Stimulated activated naive CD8-positive, alpha-beta T cell treated with anti-CD3 and anti-CD28 coated beads, Interleukin-15, Interleukin-2, amounts not matched to agents 100 U/mL and 50 U/mL, for 24 hours (primary cell): ENCODE results near the gene NARS2.
"Not testable (repeated sequence)": the region's sequence is repeated elsewhere in the genome, so short reads cannot be mapped to it uniquely, and the experiment has no call there.

ENCODE experiments used
- ATAC-seq: fragments of 150-1000 bp; cut with Tn5 transposase; one replicate; pipeline ENCODE4 v1.10.0; 2021
- DNase-seq: peaks from one replicate; pipeline ENCODE4 v3.0.0; 2021

NARS2 gene, protein sequence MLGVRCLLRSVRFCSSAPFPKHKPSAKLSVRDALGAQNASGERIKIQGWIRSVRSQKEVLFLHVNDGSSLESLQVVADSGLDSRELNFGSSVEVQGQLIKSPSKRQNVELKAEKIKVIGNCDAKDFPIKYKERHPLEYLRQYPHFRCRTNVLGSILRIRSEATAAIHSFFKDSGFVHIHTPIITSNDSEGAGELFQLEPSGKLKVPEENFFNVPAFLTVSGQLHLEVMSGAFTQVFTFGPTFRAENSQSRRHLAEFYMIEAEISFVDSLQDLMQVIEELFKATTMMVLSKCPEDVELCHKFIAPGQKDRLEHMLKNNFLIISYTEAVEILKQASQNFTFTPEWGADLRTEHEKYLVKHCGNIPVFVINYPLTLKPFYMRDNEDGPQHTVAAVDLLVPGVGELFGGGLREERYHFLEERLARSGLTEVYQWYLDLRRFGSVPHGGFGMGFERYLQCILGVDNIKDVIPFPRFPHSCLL

DNA sequence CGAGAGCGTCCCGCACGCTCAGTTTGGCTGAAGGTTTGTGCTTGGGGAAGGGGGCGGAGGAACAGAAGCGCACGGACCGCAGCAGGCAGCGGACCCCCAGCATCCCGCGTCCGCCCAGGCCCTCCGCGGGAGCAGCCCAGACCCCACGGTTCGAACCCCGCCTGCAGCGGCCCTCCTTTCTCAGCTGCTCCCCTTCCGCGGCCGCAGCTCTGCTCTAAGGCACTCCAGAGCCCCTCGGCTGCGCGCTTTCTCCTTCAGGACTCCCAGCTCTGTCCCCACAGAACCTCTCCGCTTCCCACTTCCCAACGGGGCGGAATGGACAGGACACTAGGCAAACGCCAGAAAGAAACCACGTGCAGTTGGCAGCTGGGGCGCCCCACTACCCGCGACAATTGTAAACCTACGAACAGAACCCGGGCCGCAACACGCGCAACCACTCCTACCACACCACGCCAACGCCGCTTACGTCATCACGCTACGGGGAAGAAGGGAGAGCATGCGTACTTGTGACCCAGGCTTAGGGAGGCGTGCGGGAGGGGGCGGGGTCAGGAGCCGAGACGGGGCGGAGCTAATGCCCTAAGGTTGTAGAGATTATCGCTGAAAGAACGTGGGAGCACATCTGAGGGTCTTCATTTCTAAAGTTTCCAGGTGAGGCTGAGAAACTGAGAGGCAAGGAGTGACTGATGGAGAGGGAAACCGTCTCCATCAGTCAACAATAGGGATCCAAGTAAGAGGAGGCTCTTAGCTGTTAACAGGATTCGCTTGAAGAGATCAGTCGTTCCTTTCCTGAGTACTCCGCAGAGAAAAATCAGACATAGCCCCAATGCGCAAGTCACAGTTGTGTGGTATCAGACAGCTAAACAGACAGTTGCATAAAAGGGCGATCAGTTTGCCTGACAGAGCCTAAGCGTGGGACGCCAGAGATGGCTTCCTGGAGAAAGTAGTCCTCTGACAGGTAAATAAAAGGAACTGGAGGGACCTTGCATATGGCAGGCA, at the start of gene NARS2:
NARS2 (minus strand) TSS at position 479 of the 996 bp plus-strand sequence; CDS start at position 103, 376 bp downstream.
- DNase-seq (peak; percentile 99), ATAC-seq (peak; percentile 96)

DNA sequence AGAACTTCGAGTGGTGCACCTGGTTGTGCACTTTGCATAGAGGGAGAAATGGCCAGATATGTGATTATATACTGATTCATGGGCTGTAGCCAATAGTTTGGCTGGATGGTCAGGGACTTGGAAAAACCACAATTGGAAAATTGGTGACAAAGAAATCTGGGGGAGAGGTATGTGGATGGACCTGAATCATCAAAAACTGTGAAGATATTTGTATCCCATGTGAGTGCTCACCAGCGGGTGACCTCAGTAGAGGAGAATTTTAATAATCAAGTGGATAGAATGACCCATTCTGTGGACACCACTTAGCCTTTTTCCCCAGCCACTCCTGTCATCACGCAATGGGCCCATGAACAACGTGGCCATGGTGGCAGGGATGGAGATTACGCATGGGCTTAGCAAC, 48.0 kb upstream of the NARS2 start:
- ATAC-seq = no peak
- DNase-seq = no peak

DNA sequence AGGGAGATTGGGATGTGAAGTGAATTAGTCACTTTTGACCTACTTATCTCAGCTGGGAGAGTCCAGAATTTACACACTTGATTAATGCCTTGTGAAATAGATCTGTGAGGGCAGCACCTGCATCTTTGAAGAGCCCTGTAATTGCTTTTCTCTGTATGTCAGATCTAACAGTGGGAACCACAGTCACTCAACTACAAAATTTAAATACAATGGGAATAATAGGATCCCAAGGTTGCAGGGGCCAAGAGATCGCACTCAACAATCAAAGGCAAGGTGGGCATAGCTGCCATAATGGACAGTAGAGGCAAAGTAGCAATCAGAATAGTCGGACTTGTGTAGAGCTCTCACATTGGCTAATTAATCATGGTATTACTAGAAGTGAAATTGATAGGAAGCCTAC, 45.5 kb upstream of the NARS2 start:
- no peak for DNase-seq
- ATAC-seq = no peak

DNA sequence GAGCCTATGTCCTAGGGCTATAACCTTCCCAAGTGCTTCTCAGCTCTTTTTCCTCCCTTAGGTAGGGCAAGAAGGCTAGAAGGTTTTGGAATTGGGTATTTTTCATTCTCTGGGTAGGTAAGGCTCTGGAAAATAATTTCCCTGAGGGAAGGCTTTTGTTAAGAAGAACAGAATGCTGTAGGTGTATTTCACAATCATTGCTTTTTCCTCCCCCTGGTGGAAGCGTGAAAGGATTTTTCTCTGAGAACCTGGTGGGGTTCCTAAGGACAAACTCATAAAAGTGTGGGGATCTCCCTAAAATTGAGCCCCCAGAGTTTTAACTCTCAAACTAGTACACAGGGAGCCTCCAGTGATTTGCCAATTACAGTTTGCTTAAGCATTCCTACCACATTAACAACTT, 41.1 kb upstream of the NARS2 start:
- ATAC-seq (no peak), DNase-seq (no peak)

DNA sequence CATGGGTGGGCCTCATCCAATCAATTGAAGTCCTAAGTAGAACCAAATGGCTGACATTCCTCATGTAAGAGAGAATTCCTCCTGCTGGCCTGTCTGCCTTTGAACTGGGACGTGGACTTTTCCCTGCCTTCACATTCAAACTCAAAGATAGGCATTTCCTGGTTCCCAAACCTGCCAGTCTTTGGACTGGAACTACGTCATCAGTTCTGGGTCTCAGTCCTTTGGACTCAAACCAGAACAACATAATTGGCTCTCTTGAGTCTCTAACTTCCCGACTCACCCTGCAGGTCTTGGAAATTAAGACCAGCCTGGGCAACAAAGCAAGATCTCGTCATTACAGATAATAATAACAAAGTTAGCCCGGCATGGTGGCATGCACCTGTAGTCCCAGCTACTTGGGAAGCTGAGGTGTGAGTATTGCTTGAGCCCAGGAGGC, 38.7 kb upstream of the NARS2 start:
- ATAC-seq (no peak), DNase-seq (no peak)

DNA sequence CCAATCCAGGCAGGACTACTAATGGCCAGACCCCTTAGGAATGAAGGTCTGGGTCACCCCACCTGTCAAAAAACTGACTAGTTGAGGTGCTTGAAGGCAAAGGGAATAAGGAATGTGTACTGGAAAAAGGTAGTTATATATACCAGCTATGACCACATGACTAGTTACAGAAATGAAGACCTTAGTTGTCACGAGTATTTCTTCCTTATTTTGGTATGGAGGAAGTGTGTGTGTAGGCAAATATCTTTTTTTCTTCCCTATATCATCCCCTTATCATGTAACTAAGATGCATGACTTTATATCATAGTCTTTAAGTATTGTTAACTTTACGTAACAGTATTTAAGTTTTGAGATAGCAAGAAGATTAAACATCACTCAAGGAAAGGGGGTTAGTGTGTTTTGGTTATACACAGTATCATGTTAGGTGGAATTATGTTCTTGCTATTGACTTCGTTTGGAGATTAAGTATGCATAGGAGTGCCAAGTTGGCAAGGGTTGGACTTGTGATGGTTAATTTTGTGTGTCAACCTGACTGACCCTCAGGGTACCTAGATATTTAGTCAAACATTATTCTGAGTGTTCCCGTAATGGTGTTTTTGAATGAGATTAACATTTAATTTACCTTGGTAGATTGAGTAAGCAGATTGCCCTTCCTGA, 38.2 kb upstream of the NARS2 start:
- no peak for DNase-seq
- ATAC-seq = no peak

DNA sequence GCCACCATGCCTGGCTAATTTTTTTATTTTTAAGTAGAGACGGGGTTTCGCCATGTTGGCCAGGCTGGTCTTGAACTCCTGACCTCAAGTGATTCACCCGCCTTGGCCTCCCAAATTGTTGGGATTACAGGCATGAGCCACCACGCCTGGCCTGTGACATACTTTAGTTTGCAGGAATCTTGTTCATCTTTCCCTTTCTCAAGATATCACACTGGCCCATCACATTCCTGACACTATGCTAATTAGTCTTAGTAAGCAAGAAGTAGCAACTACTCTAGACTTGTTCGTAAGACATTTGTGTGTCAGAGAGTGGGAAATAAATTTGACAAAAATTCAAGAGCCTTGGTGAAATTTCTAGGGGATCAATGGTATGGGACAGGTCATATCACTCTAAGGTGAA, 34.7 kb upstream of the NARS2 start:
- not testable (repeated sequence) for DNase-seq, ATAC-seq

- no peak for ATAC-seq
- DNase-seq = no peak
These were observed 33.0 kb upstream of the NARS2 start for GRCh38 chr11:78607696-78608095.

- DNase-seq (no peak), ATAC-seq (no peak)
These were observed 32.0 kb upstream of the NARS2 start for GRCh38 chr11:78606667-78607066.

GRCh38 chr11:78605296-78605695, 30.6 kb upstream of the NARS2 start:
- ATAC-seq = no peak

DNA sequence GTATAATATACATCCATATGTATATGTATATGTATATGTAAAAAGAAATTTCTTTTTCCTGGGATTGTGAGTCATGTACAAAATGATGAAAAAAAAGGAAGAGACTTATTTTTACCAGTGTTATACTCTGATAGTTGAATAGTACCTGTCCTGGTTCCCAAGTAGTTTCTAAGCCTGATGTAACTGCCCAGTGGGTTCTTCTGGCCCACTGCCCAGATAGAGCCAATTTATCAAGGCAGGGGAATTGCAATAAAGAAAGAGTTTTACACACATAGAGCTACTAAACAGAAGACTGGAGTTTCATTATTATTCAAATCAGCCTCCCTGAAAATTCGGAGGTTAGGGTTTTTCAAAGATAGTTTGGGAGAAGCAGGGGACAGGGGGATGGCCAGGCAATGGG, 29.1 kb upstream of the NARS2 start:
- DNase-seq (no peak), ATAC-seq (no peak)

More at GRCh38 chr11:78605296-78605695, 30.6 kb upstream of the NARS2 start:
- no peak for DNase-seq

DNA sequence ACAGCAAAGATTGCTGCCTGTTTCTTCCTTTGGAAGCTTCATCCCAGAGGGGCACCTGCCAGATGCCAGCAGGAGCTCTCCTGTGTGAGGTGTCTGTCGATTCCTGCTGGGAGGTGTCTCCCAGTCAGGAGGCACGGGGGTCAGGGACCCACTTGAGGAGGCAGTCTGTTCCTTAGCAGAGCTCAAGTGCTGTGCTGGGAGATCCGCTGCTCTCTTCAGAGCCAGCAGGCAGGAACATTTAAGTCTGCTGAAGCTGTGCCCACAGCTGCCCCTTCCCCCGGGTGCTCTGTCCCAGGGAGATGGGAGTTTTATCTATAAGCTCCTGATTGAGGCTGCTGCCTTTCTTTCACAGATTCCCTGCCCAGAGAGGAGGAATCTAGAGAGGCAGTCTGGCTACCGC, 28.1 kb upstream of the NARS2 start:
- DNase-seq, ATAC-seq: not testable (repeated sequence)

- not testable (repeated sequence) for DNase-seq, ATAC-seq
These were observed 26.4 kb upstream of the NARS2 start for GRCh38 chr11:78601066-78601465.

DNA sequence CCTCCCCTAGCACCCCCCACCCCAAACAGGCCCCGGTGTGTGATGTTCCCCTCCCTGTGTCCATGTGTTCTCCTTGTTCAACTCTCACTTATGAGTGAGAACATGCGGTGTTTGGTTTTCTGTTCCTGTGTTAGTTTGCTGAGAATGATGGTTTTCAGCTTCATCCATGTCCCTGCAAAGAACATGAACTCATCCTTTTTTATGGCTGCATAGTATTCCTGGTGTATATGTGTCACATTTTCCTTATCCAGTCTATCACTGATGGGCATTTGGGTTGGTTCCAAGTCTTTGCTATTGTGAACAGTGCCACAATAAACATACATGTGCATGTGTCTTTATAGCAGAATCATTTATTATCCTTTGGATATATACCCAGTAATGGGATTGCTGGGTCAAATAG, 22.9 kb upstream of the NARS2 start:
- not testable (repeated sequence) for DNase-seq, ATAC-seq

- ATAC-seq (no peak), DNase-seq (no peak)
These were observed 20.9 kb upstream of the NARS2 start for GRCh38 chr11:78595436-78596130.

GRCh38 chr11:78594814-78595213, 20.1 kb upstream of the NARS2 start:
- ATAC-seq (no peak), DNase-seq (no peak)

GRCh38 chr11:78588517-78588916, 13.9 kb upstream of the NARS2 start:
- DNase-seq (no peak), ATAC-seq (no peak)

DNA sequence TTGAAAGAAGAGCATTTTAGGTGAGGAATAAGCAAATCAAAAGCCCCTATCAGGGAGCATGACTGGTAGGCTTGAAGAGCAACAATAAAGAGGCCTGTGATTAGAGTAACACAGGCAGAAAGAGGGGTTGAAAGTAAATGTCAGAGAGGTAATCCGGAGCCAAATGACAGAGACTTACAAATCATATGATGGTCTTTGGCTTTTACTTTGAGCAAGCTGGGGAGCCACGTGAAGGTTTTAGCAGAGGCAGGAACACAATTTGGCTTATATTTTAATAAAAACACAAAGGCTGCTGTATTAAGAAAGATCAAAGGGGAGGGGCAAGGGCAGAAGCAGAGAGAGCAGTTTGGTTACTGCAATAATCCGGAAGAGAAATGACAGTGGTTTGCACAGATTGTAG, 12.8 kb upstream of the NARS2 start:
- ATAC-seq (no peak), DNase-seq (no peak)

DNA sequence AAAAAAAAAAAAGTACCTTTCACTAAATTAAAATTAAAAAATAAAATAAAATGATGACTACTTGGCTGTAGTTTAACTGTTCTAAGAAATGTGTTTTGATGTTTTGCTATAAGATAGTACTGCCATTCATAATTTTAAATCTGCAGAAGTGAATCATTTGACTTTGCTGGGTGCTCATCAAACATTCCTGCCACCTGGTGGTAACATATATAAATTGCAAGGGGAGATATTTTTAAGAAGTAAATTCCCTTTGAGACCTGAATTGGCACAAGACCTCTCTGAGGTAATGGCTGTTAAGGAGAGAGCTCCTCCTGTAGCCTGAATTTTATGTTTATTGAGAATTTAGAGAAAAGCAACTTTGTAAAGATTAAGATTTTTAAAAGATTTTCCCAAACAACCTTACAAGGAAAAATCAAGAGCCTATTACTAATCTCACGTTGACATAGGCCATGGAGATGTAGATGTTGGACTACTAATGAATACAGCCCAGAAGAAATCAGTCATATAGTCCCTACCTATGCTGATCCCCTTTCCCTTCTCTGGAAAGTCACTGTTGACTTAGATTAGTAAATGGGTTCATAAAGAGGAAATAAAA, 11.9 kb upstream of the NARS2 start:
- ATAC-seq = no peak
- DNase-seq = no peak

DNA sequence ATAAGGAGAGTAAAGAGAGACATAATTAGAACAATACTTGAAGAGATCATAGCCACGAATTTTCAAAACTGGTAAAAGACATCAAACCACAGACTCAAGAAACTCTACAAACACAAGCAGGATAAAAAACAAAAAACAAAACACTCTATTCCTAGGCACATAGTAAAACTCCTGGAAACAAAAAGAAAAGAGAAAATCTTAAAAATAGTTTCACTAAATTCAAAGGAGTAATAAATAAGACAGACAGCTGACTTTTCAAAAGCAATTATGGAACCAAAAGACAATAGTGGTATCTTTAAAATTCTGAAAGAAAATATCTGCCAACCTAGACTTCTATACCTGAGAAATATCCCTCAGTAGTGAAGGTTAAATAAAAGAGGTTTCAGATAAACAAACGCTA, 9.2 kb upstream of the NARS2 start:
- ATAC-seq (no peak), DNase-seq (no peak)

GRCh38 chr11:78577495-78577894, 2.8 kb upstream of the NARS2 start:
- ATAC-seq (no peak), DNase-seq (no peak)
